Non-pigmented ciliary epithelial cell (primary cell): ENCODE results near the gene NLE1.

Experiments used
- DNase-seq: peaks from one replicate; pipeline ENCODE4 v3.0.0-alpha.2; 2010; ENCODE audit warnings: low read depth

The NLE1 gene

GRCh38 chr17:35086931-35087573 lies 55.1 kb downstream of the NLE1 start:
- no peak for DNase-seq

DNA sequence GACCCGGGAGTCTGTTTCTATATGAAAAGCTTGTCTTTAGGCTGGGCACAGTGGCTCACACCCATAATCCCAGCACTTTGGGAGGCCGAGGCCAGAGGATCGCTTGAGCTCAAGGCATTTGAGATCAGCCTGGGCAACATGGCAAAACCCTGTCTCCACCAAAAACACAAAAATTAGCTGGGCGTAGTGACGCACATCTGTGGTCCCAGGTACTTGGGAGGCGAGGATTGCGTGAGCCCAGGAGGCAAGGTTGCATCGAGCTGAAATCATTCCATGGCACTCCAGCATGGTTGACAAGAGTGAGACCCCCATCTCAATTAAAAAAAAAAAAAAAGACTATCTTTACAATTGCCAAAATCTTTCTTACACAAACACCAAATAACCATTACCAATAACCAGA lies 55.9 kb downstream of the NLE1 start:
- DNase-seq = no peak

DNA sequence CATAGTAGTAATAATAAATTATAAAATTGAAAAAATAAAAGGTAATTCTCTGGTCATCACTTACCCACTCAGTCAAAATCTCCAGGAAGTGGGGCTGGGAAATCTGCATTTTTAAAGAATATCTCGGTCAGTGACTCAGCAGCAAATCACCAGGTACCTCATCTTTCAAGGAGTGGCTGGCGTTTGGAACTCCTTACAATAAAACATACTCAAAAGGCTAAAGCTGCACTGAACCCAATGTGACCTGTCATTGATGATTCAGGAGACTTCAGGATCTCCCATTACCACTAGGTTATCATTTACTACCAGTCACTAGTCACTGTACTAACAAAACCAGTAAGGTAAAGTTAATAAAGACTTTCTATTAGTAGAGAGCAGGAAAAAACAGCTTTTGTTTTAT lies 57.1 kb downstream of the NLE1 start:
- DNase-seq = no peak

GRCh38 chr17:35083071-35083470 lies 59.0 kb downstream of the NLE1 start:
- DNase-seq = no peak

DNA sequence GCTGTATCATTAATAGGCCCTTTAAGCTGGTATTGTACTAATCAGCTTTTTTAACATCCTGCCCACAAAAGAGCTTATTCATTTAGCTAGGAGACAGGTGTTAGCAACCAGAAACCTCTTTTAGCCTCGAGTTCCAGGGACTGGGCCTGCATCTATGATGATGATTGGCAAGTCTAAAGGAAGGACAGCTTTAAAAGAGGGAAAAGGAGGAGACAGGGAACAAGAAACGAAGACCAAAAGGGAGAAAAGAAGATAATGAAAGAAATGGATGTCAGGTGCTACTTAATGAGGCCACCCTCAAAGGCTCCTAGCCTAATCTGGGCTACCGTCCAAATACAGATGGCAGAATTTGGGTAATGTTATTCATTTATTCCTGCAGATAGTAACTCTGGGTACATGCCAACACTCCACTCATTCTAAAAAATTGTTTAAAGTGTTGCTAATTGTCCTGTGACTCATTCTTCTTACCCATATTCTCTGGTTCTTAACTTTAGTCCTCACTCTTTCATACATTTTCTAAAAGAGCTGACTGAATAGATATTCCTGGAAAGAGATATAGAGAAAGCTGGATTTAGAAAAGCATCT lies 59.9 kb downstream of the NLE1 start:
- DNase-seq = no peak

DNA sequence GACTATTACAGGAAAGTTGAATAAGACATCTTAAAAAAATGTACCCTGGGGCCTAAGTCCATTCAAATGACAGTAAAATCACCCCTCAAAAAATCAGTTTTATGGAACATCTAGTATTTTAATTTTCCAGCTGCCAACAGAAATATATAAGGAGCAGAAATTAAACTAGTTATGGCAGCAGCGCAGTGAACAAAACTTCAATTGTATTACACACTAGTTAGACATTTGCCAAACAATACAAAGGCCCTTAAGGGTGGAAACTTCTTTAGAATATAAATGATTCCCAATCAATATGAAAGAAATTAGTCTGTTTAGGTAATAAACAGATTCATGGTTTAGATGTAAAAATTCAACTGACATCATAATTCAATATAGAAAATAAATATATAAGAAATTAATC lies 60.5 kb downstream of the NLE1 start:
- no peak for DNase-seq

DNA sequence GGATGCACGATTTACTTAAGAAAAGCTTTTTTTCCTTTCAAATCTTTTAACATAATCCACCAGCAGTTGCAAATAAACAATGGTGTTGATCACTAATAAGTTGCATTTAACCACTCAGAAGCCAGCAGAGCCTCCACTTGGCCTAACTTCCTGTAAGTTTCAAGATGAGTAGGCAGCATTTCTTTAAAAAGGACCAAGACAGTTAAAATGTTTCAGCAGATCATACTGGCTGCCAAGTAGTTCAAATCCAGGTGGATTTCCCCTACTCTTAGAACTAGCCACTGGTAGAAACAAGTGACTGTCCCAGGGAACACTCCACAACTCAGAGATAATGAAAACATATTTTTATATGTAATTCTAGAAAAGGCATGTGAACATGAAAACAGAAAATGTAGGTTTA lies 61.6 kb downstream of the NLE1 start:
- DNase-seq = no peak

- no peak for DNase-seq
These were observed 62.3 kb downstream of the NLE1 start for GRCh38 chr17:35079547-35080423.
